Smooth muscle cell (in vitro differentiated cells): ENCODE data around the gene FAF1. TPM values are rescaled to one million over a fixed set of nuclear protein-coding genes. Genes with fewer than 3 reads are reported as not detected.

Experiments used
- DNase-seq: peaks from one replicate; lab custom pipeline; 2025; ENCODE audit not compliant: unreplicated experiment; lab: John Stamatoyannopoulos, UW
- H2AFZ ChIP-seq: fragments of 200-600 bp; sonication (generic); 2 replicates; pipeline ENCODE4 v1.6.0; 2016; ENCODE audit warnings: antibody characterized with exemption, low read depth, mild to moderate bottlenecking
- H3F3A ChIP-seq: fragments of 200-600 bp; sonication (generic); 2 replicates; pipeline ENCODE4 v1.6.0; 2017; ENCODE audit warnings: antibody characterized with exemption, low read depth
- H3K27ac ChIP-seq: fragments of 200-600 bp; sonication (generic); 2 replicates; pipeline ENCODE4 v1.5.1; 2016; ENCODE audit warnings: low read depth, mild to moderate bottlenecking
- H3K27me3 ChIP-seq: fragments of 200-600 bp; sonication (generic); 2 replicates; pipeline ENCODE4 v1.6.1; 2016; ENCODE audit warnings: low read depth, mild to moderate bottlenecking
- H3K36me3 ChIP-seq: fragments of 200-600 bp; sonication (generic); 2 replicates; pipeline ENCODE4 v1.5.1; 2016; ENCODE audit warnings: low read depth
- H3K4me1 ChIP-seq: fragments of 200-600 bp; sonication (generic); 2 replicates; pipeline ENCODE4 v1.5.1; 2016; ENCODE audit warnings: low read depth
- H3K4me2 ChIP-seq: fragments of 200-600 bp; sonication (generic); 2 replicates; pipeline ENCODE4 v1.6.0; 2016; ENCODE audit warnings: mild to moderate bottlenecking
- H3K4me3 ChIP-seq: fragments of 200-600 bp; sonication (generic); 2 replicates; pipeline ENCODE4 v1.5.1; 2016; ENCODE audit warnings: mild to moderate bottlenecking
- H3K79me2 ChIP-seq: fragments of 200-600 bp; sonication (generic); 2 replicates; pipeline ENCODE4 v1.6.0; 2016; ENCODE audit warnings: low read depth, mild to moderate bottlenecking
- H3K9ac ChIP-seq: fragments of 200-600 bp; sonication (generic); 2 replicates; pipeline ENCODE4 v1.6.0; 2016; ENCODE audit warnings: low read depth
- H3K9me3 ChIP-seq: fragments of 200-600 bp; sonication (generic); replicated peaks from 2 replicates; pipeline ENCODE4 v1.5.1; 2016; ENCODE audit warnings: low read depth
- H4K20me1 ChIP-seq: fragments of 200-600 bp; sonication (generic); 2 replicates; pipeline ENCODE4 v1.6.0; 2016; ENCODE audit warnings: low read depth
- CTCF ChIP-seq: fragments of 200-600 bp; sonication (generic); IDR thresholded peaks from 2 replicates; pipeline ENCODE4 v1.5.1; 2017; ENCODE audit warnings: borderline replicate concordance, mild to moderate bottlenecking, antibody characterized with exemption; ENCODE audit not compliant: insufficient read depth, poor library complexity, severe bottlenecking
- WGBS: methylation state at CpG from one replicate; pipeline ENCODE4 v1.1.7; 2016; ENCODE audit warnings: low lambda C conversion rate; 5-methylcytosine and 5-hydroxymethylcytosine counted together
- polyA plus RNA-seq: library from polyadenylated mRNA; unstranded; fragments of >200 nt; fragmentation: Nextera tagmentation; extraction: Ambion mirVana; gene quantifications from 2 replicates; pipeline ENCODE4 v1.2.1, GENCODE V29; 2016
- total RNA-seq: library from RNA; depleted of rRNA; stranded (reverse); fragments of >200 nt; gene quantifications from 2 replicates; pipeline ENCODE4 v1.2.3, GENCODE V29; 2014

The FAF1 gene
- total and polyA plus RNA-seq, 2 experiments from 2014 or later = 51.5 to 51.6 TPM

GRCh38 chr1:50921029-50921428, 39.0 kb downstream of the FAF1 start:
- H2AFZ ChIP-seq = no peak overlapping the region
- no peak overlapping the region for H3K9ac ChIP-seq
- peaks cover 53% of the 10 kb centered on the region for H3K79me2 ChIP-seq
- whole genome bisulfite sequencing = 95% methylated on average over 4 of the region's 4 CpGs
- H3K27ac ChIP-seq = no peak overlapping the region
- peaks cover 34% of the 10 kb centered on the region for H4K20me1 ChIP-seq
- no peak overlapping the region for H3K4me3 ChIP-seq
- H3K4me2 ChIP-seq = no peak overlapping the region
- TF ChIP-seq CTCF = no peak
- no peaks in the 10 kb centered on the region for H3K36me3 ChIP-seq
- H3K27me3 ChIP-seq = no peaks in the 10 kb centered on the region
- H3F3A ChIP-seq = no peaks in the 10 kb centered on the region
- no peak for DNase-seq
- H3K4me1 ChIP-seq = no peaks in the 10 kb centered on the region
- H3K9me3 ChIP-seq = no peaks in the 10 kb centered on the region

GRCh38 chr1:50920409-50920808, 39.7 kb downstream of the FAF1 start:
- Histone ChIP-seq H4K20me1 (peaks cover 41% of the 10 kb centered on the region), H3K36me3 (no peaks in the 10 kb centered on the region), H3K27me3 (no peaks in the 10 kb centered on the region), H2AFZ (no peak overlapping the region), H3K27ac (no peak overlapping the region), H3F3A (no peaks in the 10 kb centered on the region), H3K9ac (no peak overlapping the region), H3K9me3 (no peaks in the 10 kb centered on the region), H3K4me2 (no peak overlapping the region), H3K4me1 (no peaks in the 10 kb centered on the region), H3K4me3 (no peak overlapping the region), H3K79me2 (peaks cover 51% of the 10 kb centered on the region)
- DNase-seq = no peak
- WGBS = 97% methylated on average over 1 of the region's 1 CpG
- TF ChIP-seq CTCF = no peak

GRCh38 chr1:50917138-50918137, 42.6 kb downstream of the FAF1 start:
- no peak for TF ChIP-seq CTCF
- no peak for DNase-seq
- H3K79me2 ChIP-seq = peaks cover 26% of the 10 kb centered on the region
- no peak overlapping the region for H2AFZ ChIP-seq
- H3K9ac ChIP-seq = no peak overlapping the region
- H3K4me2 ChIP-seq = no peak overlapping the region
- WGBS = 91% methylated on average over 4 of the region's 4 CpGs
- H3K9me3 ChIP-seq = no peaks in the 10 kb centered on the region
- H4K20me1 ChIP-seq = peaks cover 59% of the 10 kb centered on the region
- no peaks in the 10 kb centered on the region for H3K36me3 ChIP-seq
- no peaks in the 10 kb centered on the region for H3K4me1 ChIP-seq
- H3F3A ChIP-seq = no peaks in the 10 kb centered on the region
- no peak overlapping the region for H3K4me3 ChIP-seq
- H3K27me3 ChIP-seq = no peaks in the 10 kb centered on the region
- H3K27ac ChIP-seq = no peak overlapping the region
